Lower leg skin (tissue), 3 donors: ENCODE measurements around the gene LYAR.

Experiments
- CTCF ChIP-seq, 3 donors: fragments of 450-650 bp; IDR thresholded peaks; one replicate each; pipeline ENCODE4 v1.5.1; 2016; ENCODE audit warnings: antibody characterized with exemption in 3 of 3, mild to moderate bottlenecking in 3 of 3, moderate library complexity in 2 of 3
- POLR2A ChIP-seq, 2 donors: fragments of 450-650 bp; IDR thresholded peaks; one replicate each; pipeline ENCODE4 v1.6.1; 2016 to 2017; ENCODE audit warnings: antibody characterized with exemption in 2 of 2, mild to moderate bottlenecking in 1 of 2, moderate library complexity in 1 of 2

- no peak for TF ChIP-seq CTCF (IDR thresholded peaks at IDR 0.05)
- TF ChIP-seq POLR2A (IDR thresholded peaks at IDR 0.05): no peak
These were observed 42.6 kb upstream of the LYAR start for GRCh38 chr4:4332529-4332928.
